ENCODE measurements around the gene RHEBL1.
"Not testable (repeated sequence)": the region's sequence is repeated elsewhere in the genome, so short reads cannot be mapped to it uniquely, and the experiment has no call there.

Gene RHEBL1

DNA sequence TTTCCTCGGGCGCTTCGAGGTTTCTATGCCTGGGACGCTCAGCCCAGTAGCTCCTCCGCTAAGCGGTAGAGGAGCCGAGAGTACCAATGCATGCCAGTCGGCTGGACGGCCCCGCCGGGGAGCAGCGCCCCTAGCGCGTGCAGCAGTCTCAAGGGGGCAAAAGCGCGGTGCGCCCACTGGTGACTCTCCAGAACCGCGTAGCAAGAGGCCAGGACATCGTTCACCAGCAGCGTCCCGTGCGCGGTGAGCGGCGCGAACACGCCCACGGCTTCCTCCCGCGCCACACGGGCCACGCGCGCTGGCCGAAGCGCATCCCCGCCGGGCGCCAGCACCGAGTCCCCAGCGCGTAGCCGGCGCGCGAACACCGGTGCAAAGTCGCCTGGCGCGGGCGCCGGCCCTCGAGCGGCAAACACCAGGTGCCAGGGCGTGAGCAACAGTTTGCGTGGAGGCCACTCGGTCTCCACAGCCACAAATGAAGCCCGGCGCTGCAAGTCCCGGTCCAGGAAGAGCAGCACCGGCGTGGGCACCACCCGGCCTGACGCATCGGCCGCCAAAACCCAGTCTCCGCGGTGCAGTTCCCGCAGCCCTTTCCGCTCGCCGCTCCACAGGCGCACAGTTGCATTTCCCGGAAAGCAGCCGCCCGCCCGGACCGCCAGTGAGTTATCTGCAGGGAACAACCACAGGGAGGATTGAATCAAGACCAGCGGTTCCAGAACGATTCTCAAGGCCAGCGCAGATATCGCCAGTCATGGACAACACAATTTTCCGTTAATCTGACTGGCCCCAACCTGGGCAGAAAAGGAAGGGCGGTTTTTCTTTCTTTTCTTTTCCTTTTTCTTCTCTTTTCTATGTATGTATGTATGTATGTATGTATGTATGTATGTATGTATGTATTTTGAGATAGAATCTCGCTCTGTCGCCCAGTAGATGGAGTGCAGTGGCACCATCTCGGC lies 20.3 kb upstream of the RHEBL1 start:
- no peak for DNase-seq (ENCODE audit: low read depth, low spot score)

DNA sequence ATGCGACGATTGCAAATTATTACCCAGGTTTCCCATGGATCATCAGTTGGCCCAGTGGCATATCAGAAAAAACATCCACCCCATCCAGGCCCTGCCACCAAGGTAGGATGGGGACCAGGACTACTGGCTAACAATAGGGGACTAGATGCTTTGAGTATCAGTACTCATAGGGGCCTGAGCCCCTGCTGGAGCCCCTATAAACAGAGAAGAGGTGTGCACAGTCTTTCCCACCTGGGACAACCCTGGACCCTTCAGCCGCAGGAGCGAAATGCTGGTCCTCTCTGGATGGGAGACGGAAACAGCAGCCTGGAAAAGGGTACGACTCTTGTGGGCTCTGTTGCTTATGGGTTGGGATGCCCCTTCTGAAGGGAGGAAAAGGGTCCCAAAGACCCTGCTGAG lies 19.2 kb upstream of the RHEBL1 start:
- no peak for DNase-seq (ENCODE audit: low read depth, low spot score)

DNA sequence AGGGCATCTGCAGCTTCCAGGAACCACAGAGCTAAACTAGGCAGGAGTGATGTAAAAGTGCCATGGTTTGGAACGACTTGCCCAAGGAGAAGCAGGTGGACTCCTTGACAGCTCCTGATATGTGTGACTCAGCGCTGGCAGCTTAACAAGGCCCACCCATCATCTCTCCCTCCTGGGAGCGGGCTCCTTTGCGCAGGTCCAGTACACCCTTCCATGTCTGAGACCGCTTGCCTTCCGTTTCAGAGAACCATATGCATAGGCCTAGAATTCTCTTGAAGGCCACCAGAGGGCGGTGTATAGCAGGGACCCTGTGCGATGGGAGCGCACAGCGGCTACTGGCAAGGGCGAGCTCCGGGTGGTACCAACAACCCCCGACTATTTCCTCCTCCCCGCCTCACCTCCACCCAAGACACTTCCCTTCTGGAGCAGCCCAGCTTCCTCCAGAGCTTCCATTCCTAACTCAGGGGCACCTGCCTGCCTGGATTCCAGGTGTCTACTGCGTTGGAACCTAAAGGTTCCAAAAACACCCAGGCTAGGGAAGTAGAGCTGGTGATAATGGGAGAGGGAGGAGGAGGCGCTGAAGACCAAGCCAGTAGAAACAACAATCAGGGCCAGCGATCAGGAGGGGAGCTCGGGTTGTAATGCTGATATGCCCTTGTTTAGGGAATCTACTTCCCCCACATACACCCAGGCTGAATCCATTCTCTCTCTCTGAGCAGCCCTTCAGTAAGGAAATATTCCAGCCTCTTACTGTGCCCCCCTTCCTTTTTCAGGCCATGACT lies 18.6 kb upstream of the RHEBL1 start:
- DNase-seq (ENCODE audit: low read depth, low spot score), result peak; percentile 53

DNA sequence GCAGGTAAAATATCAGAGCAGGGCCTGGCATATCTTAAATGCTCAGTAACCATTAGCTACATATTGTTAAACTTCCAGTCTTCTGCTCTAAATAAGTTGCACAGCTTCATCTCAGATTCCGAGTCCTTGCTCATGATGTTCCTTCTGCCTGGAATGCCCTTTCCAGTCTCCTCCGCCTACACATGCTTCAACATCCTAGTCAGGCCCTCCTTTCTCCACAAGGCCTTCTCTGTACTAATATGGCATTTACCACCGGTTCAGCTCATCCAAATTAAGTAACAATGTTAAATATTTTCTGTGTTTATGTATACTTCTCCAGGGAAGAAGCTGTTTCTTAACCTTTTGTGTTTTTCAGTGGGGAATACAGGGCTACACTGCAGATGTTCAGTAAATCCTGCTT lies 16.3 kb upstream of the RHEBL1 start:
- DNase-seq (ENCODE audit: low read depth, low spot score), result no peak

DNA sequence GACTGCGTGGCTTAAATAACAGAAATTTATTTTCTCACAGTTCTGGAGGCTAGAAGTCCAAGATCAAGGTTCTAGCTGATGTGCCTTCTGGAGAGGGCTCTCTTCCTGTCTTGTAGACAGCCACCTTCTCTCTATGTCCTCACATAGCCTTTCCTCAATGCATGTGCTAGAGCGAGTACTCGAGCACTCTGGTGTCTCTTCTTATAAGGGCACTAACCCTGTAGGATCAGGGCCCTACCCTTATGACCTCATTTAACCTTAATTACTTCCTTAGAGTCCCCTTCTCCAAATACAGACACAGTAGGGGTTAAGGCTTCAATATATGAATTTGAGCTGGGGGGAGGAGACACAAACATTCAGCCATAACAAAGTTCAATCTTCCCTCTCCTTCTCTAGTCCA lies 14.7 kb upstream of the RHEBL1 start:
- DNase-seq (ENCODE audit: low read depth, low spot score), result no peak

DNA sequence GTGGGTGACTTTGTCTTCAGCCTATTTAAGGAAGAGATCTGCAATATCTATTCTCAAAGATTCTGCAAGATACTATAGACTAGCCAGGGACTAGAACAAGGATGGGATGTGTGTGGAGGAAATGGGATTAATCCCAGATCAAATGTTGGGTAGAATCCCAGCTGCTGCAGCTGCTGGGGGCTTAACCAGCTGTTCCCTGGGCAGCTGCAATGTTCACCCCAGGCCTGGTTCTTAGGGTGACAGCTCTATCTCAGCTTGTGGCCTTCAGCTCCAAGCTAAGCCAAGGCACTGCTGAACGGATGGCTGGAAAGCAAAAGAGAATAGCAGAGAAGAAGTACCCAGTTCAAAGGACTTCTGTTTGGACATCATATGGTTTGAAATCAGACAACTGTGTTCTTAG lies 10.0 kb upstream of the RHEBL1 start:
- DNase-seq (ENCODE audit: low read depth, low spot score), result no peak

DNA sequence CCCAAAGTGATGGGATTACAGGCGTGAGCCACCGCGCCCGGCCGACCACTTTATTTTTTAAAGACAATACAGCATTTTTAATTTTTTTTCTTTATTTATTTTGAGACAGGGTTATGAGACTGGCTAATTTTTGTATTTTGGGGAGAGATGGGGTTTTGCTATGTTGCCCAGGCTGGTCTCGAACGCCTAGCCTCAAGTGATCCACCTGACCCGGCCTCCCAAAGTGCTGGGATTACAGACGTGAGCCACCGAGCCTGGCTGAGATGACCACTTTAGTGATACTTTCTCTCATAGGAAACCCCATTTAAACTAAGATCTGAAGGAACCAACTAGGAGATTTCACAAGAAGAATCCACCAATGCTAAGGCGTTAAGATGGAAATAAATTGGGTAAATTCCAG lies 1.2 kb upstream of the RHEBL1 start:
- no peak for DNase-seq (ENCODE audit: low read depth, low spot score)

DNA sequence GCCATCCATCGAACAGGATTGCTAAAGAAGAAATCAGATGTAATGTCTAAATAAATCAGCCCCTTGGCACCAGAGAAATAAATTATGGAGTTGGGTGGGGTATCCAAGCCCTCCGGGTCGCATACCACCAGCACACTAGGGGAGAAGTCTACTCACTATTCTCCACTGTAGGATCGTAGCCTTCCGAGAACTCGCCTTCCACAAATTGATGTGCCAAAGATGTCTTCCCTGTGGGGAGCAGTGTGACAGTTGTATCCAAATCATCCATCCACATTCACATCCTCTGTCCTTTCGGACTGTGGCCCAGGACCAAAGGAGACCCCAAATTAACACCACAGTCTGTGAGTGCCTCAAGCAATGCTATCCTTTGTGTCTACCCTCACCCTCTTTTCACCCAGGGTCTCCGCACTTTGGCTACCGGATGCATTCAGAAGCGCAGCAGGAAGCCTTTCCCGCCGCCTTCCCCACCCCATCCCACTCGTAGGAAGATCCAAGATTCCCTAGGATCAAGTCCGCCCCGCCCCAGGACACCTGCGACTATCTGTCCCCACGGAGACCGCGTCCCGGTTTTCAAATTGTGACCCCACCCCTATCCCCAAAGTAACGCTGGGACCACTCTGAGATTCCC lies 786 bp downstream of the RHEBL1 start:
- no peak for DNase-seq (ENCODE audit: low read depth, low spot score)

DNA sequence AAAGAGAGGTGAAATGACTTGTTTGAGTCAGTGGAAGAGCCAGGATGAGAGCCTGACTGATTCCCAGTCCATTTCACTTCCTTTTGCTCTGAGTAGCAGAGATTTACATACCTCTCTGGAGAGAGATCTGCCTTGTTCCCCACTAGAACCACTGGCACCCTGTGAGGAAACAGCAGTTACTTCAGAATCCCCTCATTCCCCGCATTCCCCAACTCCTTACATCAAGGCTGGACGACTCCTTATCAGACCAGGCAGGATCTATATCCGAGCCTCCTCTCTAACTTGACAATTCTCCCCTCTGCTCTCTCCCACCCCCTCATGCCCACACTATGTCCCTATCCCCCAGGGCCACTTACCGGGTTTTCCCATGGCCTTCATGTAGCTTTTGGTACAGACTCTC lies 3.7 kb downstream of the RHEBL1 start:
- DNase-seq (ENCODE audit: low read depth, low spot score), result no peak

DNA sequence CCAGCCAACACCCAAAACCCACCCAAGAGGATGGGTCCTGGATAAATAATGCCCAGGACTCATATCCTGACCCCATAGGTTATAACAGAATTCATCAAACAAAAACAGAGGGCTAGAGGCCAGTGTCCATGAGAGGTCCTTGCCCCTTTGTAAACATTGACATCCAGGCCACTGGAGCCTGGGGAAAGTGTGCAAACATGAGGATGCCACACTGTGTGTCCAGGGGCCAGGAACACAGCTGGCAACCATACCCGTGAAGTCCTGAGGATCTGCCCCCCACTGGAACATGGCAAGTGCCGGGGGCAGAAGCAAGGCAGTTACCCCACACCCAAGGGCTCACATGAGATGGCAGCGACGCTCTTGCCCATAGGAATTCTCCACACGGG lies 5.0 kb downstream of the RHEBL1 start:
- no peak for DNase-seq (ENCODE audit: low read depth, low spot score)

DNA sequence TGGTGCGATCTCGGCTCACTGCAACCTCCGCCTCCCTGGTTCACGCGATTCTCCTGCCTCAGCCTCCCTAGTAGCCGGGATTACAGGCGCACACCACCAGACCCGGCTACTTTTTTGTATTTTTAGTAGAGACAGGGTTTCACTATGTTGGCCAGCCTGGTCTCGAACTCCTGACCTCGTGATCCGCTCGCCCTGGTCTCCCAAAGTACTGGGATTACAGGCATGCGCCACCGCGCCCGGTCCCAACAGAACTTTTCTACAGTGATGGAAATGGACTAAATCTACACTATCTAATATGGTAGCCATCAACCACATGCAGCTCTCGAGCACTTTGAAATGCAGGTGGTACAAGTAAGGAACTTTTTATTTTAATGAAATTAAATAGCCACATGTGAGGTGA lies 7.9 kb downstream of the RHEBL1 start:
- DNase-seq (ENCODE audit: low read depth, low spot score), result not testable (repeated sequence)

DNA sequence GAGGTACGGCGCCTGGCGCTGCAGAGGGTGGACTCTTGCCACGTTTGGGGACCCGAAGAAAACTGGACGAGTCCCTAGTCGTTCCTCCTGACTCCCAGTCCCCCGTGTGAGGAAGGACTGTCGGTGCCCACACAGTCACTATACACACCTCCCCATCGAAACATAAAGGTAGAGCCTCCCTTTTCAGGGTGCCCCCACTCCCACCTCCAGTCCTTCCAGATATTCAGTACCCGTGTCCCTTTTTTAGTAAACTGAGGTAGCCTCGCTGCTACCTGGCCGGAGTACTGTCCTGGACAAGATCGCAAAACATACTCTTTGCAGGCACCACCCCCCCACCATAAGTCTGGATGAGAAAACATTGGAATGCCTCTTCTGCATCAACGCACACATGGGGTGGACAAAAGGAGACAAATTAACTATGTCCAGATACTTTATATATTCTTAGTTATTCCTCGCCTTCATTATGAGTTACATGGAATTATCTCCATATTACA lies 8.6 kb downstream of the RHEBL1 start:
- no peak for DNase-seq (ENCODE audit: low read depth, low spot score)

DNA sequence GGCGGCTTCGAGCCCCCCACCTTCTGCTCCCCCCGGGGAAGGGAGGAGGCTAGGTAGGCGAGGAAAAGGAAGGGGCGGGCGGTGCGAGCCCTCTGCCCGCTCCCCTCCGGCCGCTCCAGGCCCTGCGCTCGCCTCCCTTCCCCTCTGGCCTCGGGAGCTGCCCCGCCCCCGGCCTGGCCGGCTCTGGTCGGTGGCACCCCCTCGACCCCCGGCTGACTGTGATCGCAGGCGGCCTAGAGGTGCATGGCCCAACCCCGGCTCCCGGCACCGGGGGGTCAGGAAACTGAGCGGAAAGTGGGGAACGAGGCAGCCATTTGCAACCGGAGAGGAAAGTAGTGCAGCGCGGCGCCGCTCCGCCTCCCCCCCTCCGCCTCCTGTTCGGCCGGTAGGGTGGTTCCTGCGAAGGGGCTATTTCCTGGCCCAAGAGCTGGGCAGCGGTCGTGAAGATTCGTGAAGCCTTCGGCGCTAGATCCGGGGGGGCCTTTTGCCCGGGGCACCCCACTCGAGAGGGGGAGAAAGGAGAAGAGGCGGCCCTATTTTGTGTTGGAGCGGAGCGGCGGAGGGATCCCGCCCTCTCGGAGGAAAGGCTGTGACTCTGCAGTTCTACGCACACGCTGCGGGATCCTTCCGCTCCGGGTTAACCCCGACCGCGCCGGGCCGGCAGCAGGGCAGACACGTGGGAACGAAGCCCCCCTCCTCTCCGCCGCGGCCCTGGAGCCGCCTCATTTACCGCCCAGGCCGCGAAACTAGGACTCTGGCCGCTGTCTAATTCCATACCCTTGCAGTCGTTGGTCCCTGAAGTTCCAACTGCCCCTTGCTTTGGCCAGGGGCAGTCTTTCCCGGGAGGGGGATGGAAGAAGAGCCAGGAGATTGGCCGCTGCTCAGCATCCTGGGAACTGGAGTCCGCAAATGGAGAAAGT lies 9.3 kb downstream of the RHEBL1 start, which contains the start of gene KMT2D:
TSS of gene KMT2D (minus strand) at position 558 of the 920 bp plus-strand sequence. CDS start 5,470 bp downstream, outside the sequence.
- DNase-seq (ENCODE audit: low read depth, low spot score), result peak; percentile 74

DNA sequence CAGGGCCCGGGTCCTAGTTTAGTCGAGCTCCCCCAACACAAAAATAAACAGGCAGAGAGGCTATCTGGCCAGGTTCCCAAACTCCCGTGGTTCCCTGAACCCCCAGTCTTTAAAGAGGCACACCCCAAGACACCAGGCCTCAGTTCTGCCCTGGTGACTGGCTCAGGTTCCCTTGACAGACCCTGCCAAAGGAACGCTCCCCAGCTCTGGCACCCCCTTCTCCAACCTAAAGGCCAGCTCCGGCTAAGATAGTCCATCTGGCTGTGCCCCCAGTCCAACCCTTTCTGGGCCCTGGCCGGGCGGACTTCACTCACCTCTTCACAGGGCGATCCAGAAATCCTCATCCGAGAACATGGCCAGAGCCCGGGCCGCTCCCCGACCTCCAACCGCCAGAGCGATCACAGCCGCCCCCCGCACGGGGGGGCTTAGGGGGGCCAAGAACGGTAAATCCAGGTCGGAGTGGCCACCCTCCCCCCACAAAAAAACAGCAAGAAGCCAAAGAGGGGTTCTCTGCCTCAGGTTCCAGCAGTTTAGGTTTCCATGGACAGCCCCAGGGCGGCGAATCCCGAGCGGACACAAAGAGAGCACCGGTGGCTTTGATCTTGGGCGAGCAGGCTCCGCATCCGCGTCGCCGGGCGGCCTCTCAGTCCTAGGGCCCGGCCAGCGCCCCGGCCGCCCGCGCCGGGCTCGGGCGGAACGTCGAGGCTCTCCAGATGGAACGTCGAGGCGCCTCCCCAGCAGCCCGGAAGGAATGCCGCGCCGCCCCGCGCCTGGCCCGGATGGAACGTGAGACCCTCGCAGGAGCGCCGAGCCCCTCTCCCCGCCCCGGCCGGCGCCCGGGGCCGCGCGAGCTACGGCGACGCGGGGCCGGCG lies 10.2 kb downstream of the RHEBL1 start:
- DNase-seq (ENCODE audit: low read depth, low spot score), result no peak

DNA sequence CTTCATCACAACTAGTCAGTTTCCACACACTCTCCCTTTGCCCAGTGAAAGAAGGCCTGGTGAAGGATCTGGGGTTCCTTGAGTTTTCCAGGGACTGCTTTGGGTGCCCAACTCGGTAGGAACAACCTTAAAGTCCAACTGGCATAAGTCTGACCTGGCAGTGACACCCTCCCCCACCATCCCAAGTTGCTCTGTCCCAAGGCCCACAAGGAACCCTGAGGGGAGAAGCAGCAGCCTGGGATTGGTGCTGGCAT lies 10.8 kb downstream of the RHEBL1 start:
- no peak for DNase-seq (ENCODE audit: low read depth, low spot score)

DNA sequence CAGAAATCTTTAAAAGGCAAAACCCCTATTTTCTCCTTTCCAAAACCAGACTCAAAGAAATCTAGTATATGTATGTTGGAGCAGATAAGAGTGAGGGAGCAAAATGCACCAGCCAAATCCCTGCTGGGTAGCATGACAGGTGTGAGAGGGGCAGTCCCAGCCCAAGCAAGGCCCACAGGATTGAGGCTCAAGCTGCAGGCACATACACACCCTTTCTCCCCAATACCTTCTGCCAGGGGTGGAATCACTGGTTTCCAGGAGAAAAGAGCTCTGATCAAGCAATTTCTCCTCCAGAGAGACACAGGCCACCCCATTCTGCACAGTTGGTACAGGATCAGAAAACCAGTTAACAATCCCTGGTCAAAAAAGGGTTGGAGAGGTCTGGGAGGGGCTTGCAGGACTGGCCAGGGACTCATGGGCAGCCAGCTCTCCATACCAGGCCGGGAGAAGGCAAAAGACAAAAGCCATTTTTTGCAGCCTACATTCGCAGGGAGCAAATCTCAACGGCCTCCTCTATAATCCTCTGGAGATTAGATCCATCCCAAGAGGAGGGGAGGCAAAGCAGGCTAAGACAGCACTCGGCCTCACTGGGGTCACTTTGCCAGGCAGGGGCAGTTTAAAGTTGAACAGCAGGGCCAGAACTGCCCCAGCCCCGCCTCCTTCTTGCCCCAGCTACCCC lies 11.3 kb downstream of the RHEBL1 start:
- DNase-seq (ENCODE audit: low read depth, low spot score), result no peak

DNA sequence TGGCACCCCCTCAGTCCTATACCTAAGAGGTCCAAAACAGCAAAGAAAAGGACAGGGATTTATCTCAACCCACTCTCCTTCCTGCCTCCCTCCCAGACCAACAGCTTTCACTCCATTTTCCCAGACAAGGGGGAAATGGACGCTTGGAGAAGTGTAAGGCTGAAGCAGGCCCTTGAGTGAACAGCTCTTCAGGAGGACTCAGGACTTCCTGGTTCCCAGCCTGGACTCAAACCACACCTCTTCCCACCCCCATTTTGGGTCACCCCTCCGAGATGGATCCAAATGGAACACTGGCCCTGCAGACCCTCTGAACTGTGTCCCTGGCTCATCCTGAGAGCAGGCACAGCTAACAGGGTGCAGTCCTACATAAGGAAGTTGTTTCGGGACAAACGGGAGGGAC lies 11.9 kb downstream of the RHEBL1 start:
- no peak for DNase-seq (ENCODE audit: low read depth, low spot score)

DNA sequence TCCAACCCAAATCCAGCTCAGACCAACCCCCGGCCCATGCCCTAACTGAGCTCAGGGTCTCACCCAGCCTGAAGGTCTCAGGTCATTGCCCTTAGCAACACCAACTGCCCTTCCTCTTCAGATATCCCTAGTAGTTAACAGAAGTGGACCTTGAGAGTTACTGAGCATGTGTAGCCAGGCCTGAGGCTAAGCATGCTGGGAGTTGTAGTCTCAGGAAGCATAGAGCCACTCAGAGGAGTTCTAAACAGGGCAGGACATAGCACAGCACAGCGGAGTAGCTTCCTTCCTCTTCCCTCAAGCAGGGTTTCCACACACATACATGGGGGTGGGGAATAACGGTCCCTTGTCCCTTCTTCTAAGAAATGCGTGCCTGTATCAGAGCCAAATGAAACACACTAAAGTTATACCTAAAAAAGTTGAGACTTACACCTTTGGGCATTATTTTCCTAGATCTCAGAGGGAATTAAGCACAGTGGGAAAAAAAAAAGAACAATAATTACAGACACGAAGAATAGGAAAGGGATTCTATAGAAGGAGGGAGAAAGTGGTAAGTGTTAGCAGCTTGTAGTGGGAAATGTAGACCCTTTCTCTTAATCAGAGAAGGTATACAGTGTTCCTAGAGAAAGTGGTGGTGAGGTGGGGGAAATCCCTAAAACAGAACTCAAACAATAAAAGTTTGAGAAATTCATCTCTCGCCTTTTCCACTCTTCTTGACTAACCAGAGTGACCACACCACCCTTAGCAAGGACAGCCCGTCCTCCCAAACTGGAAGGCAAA lies 13.6 kb downstream of the RHEBL1 start:
- DNase-seq (ENCODE audit: low read depth, low spot score), result no peak

DNA sequence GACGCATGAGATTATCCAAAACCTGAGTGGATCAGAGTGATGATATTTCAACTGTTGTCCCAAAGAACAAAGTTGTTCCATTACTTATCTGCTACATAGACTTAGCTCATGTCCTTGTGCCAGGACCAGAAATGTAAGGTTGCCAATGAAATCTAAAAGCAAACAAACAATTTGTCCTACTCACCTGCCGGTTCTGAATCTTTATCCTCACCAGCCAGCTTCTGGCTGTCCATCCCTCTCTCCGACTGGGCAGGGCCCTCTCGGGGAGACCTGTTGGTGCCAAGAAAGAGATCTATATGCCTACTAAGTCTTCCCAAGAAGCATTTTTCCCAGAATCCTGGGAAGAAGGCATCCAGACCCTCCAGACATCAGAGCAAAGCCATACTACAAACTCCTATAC lies 14.7 kb downstream of the RHEBL1 start:
- no peak for DNase-seq (ENCODE audit: low read depth, low spot score)
